Cardiac fibroblast (primary cell): ENCODE measurements around the gene ASTN2.

ENCODE experiments used
- DNase-seq, 2 donors: peaks; one replicate each; pipeline versions ENCODE4 v3.0.0 to v3.0.0-alpha.2; 2010; ENCODE audit warnings: low read depth in 2 of 2
- H3K4me3 ChIP-seq, 2 donors: replicated peaks in 1 of 2; 1 replicate in 1 of 2; 2 replicates in 1 of 2; pipeline ENCODE4 v1.5.1; 2011; ENCODE audit warnings: low read depth in 2 of 2, low read length in 2 of 2, mild to moderate bottlenecking in 2 of 2, moderate library complexity in 1 of 2
- TF ChIP-seq, protein P1 (sequence below): IDR thresholded peaks from one replicate; pipeline ENCODE4 v1.5.1; 2011; ENCODE audit warnings: low read depth, mild to moderate bottlenecking, low read length, inconsistent platforms

ASTN2 gene

DNA sequence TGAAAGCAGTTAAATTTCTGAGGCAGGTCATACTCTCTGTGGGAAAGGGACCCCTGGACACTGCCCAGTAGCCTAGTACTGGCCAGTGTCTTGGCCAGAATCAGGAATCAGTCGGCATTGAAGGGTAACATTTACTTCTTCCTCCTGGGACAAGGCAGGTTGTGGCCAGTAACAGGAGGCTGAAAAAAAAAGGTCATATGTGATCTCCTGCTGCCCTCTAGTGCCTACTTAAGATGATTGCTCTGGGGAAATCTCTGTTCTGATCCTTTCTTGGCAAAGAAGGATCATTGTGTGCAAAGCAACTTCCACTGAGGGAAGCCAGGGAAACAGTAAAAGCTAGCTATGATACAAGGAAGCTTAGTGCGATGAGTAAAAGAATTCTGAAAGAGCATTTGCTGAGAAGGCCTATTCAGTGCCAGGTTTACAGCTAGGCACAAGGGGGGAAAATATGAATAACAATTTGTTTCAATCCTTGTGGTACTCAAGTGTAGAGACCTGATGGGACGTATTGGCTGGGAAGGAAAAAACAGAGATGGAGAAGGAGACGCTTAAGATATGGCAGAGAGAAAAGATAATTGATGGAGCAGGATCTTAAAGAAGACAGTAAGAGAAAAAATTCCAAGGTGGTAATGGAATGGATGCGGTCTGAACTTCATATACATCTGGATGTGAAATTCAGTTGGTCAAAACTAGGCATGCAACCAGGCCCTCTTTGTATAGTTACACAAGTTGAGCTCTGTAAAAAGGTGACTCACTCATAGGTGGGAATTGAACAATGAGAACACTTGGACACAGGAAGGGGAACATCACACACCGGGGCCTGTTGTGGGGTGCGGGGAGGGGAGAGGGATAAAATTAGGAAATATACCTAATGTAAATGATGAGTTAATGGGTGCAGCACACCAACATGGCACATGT lies 753.6 kb downstream of the ASTN2 start:
- TF ChIP-seq, protein P1, sequence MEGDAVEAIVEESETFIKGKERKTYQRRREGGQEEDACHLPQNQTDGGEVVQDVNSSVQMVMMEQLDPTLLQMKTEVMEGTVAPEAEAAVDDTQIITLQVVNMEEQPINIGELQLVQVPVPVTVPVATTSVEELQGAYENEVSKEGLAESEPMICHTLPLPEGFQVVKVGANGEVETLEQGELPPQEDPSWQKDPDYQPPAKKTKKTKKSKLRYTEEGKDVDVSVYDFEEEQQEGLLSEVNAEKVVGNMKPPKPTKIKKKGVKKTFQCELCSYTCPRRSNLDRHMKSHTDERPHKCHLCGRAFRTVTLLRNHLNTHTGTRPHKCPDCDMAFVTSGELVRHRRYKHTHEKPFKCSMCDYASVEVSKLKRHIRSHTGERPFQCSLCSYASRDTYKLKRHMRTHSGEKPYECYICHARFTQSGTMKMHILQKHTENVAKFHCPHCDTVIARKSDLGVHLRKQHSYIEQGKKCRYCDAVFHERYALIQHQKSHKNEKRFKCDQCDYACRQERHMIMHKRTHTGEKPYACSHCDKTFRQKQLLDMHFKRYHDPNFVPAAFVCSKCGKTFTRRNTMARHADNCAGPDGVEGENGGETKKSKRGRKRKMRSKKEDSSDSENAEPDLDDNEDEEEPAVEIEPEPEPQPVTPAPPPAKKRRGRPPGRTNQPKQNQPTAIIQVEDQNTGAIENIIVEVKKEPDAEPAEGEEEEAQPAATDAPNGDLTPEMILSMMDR = peak; percentile 73
- DNase-seq = peak; percentile 89 to 91
- no peak overlapping the region for H3K4me3 ChIP-seq

GRCh38 chr9:116658265-116658664 lies 756.6 kb downstream of the ASTN2 start:
- TF ChIP-seq, protein P1 = no peak
- H3K4me3 ChIP-seq = no peak overlapping the region
- DNase-seq = no peak

GRCh38 chr9:116656977-116657376 lies 757.9 kb downstream of the ASTN2 start:
- TF ChIP-seq, protein P1 = no peak
- no peak overlapping the region for H3K4me3 ChIP-seq
- peak in 1 of 2 donors; percentile 37 for DNase-seq

DNA sequence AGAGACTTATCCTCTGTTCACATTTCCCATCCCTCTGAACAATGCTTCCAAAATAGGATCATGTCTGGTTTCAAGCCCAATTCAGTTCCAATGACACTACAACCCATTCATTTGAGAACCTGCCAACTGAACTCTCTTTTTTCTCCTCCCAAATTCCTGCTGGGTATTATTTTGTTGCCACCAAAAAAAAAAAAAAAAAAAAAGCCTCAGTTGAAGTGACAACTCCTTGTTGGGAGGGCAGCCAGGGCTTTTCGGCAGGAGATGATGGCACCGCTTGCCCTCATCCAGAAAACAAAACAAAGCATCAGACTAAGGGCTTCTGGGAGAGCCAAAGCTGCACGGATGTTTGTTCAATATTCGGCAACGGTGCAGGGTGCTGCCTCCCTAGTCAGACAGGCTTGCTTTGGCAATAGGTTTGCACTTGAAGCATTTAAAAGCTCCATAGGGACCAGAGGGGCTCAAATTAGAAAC lies 758.3 kb downstream of the ASTN2 start:
- DNase-seq = no peak
- no peak overlapping the region for H3K4me3 ChIP-seq
- TF ChIP-seq, protein P1 = no peak

DNA sequence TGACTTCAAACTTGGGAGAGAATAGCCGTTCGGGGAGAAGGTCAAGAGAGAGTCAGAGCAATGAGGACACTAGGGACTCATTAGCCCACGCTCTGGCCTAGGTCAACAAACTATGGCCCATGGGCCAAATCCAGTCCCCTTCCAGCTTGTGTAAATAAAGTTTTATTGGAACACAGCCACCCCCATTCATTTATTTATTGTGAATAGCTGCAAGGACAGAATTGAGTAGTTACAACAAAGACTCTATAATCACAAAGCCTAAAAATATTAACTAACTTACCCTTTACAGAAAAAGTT lies 760.9 kb downstream of the ASTN2 start:
- TF ChIP-seq, protein P1 = no peak
- no peak overlapping the region for H3K4me3 ChIP-seq
- no peak for DNase-seq

- TF ChIP-seq, protein P1 = no peak
- H3K4me3 ChIP-seq = no peak overlapping the region
- DNase-seq = no peak
Observed at GRCh38 chr9:116653348-116654058, 761.4 kb downstream of the ASTN2 start.
